Memory B cell (primary cell): ENCODE results near the gene RNF7.

Experiments
- ATAC-seq: fragments of 150-1000 bp; cut with Tn5 transposase; 2 replicates; pipeline ENCODE4 v1.10.0; 2021; ENCODE audit warnings: low read depth, mild to moderate bottlenecking, moderate library complexity
- DNase-seq, 2 donors: peaks; one replicate each; pipeline ENCODE4 v3.0.0; 2022; ENCODE audit warnings: low spot score in 2 of 2
- H3K27ac Mint-ChIP-seq: one replicate; pipeline ENCODE4 v1.8.0; 2022; ENCODE audit warnings: mild to moderate bottlenecking, moderate library complexity, mixed read lengths
- H3K27me3 Mint-ChIP-seq: one replicate; pipeline ENCODE4 v1.8.0; 2022; ENCODE audit warnings: mixed read lengths
- H3K36me3 Mint-ChIP-seq: one replicate; pipeline ENCODE4 v1.8.0; 2022; ENCODE audit warnings: mild to moderate bottlenecking, mixed read lengths
- H3K4me1 Mint-ChIP-seq: one replicate; pipeline ENCODE4 v1.8.0; 2022; ENCODE audit warnings: mixed read lengths
- H3K4me3 Mint-ChIP-seq: one replicate; pipeline ENCODE4 v1.8.0; 2022; ENCODE audit warnings: mild to moderate bottlenecking, moderate library complexity, mixed read lengths
- H3K9me3 Mint-ChIP-seq: one replicate; pipeline ENCODE4 v1.8.0; 2022; ENCODE audit warnings: mixed read lengths

The RNF7 gene

DNA sequence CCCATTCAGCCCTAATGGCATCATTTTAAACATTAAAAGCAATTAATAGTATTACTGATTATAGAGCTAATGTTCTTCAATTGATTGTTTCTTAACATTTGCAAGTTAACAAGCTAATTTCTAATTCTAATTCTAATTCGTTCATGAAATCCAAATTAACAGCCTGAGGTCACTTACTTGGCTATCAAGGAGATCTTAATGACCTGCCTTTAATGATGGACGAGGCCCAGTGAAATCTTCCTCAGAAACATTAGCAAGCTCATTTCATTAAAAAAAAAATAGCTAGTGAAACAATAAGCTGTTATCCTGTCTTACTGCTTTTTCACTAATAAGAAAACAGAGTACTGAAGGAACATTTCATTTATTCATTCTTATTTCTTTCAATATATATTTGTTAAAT is 15.4 kb upstream of the RNF7 start:
- no peaks in the 10 kb centered on the region for H3K9me3 Mint-ChIP-seq
- no peaks in the 10 kb centered on the region for H3K36me3 Mint-ChIP-seq
- ATAC-seq (no peak), DNase-seq (no peak)
- no peaks in the 10 kb centered on the region for H3K4me1 Mint-ChIP-seq
- H3K27ac Mint-ChIP-seq: no peak overlapping the region
- H3K4me3 Mint-ChIP-seq: no peak overlapping the region
- H3K27me3 Mint-ChIP-seq: peaks cover 5% of the 10 kb centered on the region

DNA sequence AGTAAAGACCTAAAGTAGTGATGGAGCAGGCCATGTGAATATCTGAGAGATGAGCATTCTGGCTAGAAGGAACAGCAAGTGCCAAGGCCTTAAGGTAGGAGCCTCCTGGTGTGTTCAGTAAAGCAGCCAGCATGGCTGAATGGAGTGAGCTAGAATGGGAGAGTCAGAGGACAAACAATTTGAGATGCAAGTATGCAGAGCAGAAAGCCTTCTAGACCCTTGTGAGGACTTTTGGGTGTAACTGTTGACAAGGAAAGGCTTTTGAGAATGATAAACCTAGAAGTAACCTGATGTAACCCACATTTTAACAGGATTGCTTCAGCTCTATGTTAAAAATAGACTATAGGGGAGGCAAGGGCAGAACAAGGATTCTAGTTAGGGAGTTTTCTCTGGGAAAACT is 14.8 kb upstream of the RNF7 start:
- H3K4me3 Mint-ChIP-seq: no peak overlapping the region
- H3K27me3 Mint-ChIP-seq: peaks cover 8% of the 10 kb centered on the region
- no peak overlapping the region for H3K27ac Mint-ChIP-seq
- no peaks in the 10 kb centered on the region for H3K36me3 Mint-ChIP-seq
- H3K4me1 Mint-ChIP-seq: no peaks in the 10 kb centered on the region
- ATAC-seq (no peak), DNase-seq (no peak)
- no peaks in the 10 kb centered on the region for H3K9me3 Mint-ChIP-seq

DNA sequence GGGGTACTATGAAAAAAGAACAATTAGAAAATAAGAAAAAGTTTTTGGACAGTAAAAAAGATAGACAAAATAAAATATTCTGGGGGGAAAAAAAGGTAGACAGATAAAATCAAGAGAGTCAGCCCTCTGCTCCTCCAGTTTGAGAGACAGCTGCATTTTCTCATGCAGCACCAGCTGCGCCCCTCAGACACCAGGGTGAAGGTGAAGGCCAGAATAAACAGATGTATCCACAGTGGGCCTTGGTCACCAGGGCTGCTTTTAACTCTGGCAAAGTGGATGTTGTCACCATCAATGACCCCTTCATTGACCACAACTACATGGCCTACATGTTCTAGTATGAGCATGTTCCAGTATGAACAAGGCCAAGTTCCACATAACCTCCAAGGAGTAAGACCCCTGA is 13.9 kb upstream of the RNF7 start:
- no peak overlapping the region for H3K27ac Mint-ChIP-seq
- DNase-seq: no peak
- peaks cover 8% of the 10 kb centered on the region for H3K27me3 Mint-ChIP-seq
- H3K4me3 Mint-ChIP-seq: no peak overlapping the region
- no peak for ATAC-seq
- no peaks in the 10 kb centered on the region for H3K36me3 Mint-ChIP-seq
- no peaks in the 10 kb centered on the region for H3K9me3 Mint-ChIP-seq
- no peaks in the 10 kb centered on the region for H3K4me1 Mint-ChIP-seq

DNA sequence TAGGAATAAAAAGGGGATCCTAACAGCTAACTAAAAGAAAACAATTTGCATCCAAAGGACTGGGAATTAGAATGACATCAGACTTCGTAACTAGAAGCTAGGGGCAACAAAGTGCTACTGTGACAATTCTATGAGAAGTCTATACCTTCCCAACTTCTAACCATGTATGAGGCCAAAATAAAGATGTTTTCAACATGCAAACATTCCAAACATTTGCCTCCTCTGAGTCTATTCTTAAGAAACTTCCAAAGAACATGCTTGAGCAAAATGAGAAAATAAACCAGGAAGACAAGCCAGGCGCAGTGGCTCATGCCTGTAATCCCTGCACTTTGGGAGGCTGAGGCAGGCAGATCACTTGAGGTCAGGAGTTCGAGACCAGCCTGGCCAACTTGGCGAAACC is 13.1 kb upstream of the RNF7 start:
- DNase-seq (no peak), ATAC-seq (no peak)
- Mint-ChIP-seq H3K36me3 (no peaks in the 10 kb centered on the region), H3K4me1 (no peaks in the 10 kb centered on the region), H3K4me3 (no peak overlapping the region), H3K27ac (no peak overlapping the region), H3K27me3 (peaks cover 7% of the 10 kb centered on the region), H3K9me3 (no peaks in the 10 kb centered on the region)

DNA sequence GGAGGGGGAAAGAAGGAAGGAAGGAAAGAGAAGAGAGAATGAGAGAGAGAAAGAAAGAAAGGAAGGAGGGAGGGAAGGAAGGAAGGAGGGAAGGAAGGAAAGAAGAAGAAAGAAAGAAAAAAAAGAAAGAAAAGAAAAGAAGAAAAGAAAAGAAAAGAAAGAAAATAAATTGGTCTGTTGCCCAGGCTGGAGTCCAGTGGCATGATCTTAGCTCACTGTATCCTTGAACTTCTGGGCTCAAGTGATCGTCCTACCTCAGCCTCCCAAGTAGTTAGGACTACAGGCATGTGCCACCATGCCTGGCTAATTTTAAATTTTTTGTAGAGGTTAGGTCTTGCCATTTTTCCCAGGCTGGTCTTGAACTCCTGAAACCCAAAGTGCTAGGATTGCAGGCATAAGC is 11.6 kb upstream of the RNF7 start:
- Mint-ChIP-seq H3K4me3 (no peak overlapping the region), H3K9me3 (no peaks in the 10 kb centered on the region), H3K27ac (no peak overlapping the region), H3K4me1 (no peaks in the 10 kb centered on the region), H3K27me3 (peaks cover 3% of the 10 kb centered on the region), H3K36me3 (no peaks in the 10 kb centered on the region)
- DNase-seq (no peak), ATAC-seq (no peak)

DNA sequence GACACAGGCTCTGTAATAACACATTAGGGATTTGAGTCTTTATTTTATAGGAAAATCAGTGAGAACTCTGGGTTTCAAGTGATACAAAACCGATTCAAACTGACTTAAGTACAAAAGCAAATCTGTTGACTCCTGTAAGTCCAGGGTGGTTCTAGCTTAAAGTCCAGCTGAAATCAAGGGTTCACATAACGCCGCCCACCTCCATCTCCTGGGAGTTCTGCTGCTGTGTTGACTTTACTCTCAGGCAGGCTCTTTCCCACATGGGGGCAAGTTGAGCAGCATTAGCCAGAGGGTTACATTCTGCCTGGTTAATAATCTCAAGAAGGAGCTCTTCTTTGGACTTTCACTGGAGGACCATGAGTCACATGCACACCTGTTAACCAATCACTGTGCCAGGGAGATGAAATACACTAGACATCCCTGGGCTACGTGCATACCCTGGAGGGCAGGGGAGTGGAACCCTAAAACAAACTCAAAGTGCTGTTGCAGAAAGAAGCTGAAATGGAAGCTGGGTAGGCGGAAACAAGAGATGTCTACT is 9.7 kb upstream of the RNF7 start:
- ATAC-seq (no peak), DNase-seq (no peak)
- no peaks in the 10 kb centered on the region for H3K9me3 Mint-ChIP-seq
- H3K27me3 Mint-ChIP-seq: peaks cover 3% of the 10 kb centered on the region
- no peaks in the 10 kb centered on the region for H3K4me1 Mint-ChIP-seq
- no peaks in the 10 kb centered on the region for H3K36me3 Mint-ChIP-seq
- H3K27ac Mint-ChIP-seq: no peak overlapping the region
- no peak overlapping the region for H3K4me3 Mint-ChIP-seq

DNA sequence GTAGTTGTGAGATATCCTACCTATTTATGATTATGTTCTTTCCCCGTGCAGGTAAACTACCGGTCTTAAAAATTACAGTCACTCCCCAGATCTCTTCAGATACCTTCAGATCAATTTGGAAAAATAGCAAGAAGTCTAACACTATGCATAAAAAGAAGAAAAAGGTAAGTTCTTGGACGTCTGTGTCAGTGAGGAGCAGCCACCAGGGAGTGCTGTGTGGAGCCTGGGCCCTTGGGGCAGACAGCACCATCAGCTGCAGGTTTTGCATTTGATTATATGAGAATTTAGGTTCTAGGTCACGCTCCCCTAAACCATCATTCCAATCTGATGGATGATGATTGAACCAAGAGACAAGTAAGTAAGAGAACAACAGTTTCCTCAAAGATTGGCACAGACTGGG is 8.9 kb upstream of the RNF7 start:
- no peaks in the 10 kb centered on the region for H3K4me1 Mint-ChIP-seq
- peaks cover 3% of the 10 kb centered on the region for H3K27me3 Mint-ChIP-seq
- ATAC-seq (no peak), DNase-seq (no peak)
- no peaks in the 10 kb centered on the region for H3K36me3 Mint-ChIP-seq
- no peak overlapping the region for H3K4me3 Mint-ChIP-seq
- H3K27ac Mint-ChIP-seq: no peak overlapping the region
- no peaks in the 10 kb centered on the region for H3K9me3 Mint-ChIP-seq

DNA sequence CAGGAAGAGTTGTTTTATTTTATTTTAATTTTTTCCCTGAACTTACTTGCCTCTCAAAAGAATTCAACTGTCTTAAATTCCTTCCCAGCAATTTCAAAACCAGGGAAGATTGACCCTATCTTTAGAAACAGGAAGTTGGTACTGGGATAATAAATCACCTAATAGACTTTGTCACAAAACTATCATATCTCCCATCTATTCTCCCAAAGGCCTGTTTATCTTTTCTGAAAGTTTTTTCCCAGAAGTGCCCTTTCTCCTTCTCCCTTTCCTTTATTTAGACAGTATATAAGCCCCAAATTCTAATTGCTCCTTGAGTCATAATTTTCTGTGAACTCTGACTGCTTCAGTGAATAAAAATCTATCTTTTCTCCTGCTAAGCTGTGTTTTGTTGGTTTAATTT is 2.9 kb upstream of the RNF7 start:
- Mint-ChIP-seq H3K4me1 (peaks cover 10% of the 10 kb centered on the region), H3K27ac (no peak overlapping the region), H3K36me3 (peaks cover 2% of the 10 kb centered on the region), H3K4me3 (no peak overlapping the region), H3K27me3 (no peaks in the 10 kb centered on the region), H3K9me3 (no peaks in the 10 kb centered on the region)
- DNase-seq (no peak), ATAC-seq (no peak)

DNA sequence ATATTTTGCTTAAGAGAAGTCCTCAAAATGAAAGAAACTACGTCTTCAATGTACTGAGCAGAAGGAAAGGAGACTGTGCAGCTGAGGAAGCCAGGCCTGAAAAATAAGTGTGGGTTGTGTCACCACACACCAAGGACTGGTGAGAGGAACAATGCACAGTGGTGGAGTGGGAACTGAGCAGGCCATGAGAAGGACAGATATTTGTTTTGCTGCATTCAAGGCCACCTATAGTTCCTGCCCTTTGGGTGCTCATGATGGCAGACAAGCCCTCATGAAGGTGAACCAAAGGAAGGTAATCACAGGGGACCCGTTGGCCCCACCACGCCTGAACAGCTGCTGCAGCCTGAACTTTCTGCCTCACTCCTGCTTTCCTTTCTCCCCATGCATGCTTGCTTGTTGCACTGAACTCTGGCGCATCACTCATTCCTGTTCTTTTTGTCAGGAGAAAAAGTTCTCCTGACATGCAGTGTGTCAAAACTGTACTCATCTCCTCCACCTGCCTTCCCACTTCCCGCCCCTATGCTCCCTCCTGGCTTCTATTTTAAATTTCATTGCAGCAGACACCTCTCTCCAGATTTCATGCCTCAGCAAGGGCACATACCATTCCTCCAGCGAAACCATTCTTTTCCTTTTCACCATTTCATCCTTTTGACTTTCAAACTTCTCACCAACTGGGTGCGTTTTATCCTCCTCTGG is 2.2 kb upstream of the RNF7 start:
- ATAC-seq (no peak), DNase-seq (no peak)
- Mint-ChIP-seq H3K27me3 (no peaks in the 10 kb centered on the region), H3K4me3 (no peak overlapping the region), H3K9me3 (no peaks in the 10 kb centered on the region), H3K4me1 (peaks cover 13% of the 10 kb centered on the region), H3K27ac (no peak overlapping the region), H3K36me3 (peaks cover 2% of the 10 kb centered on the region)

DNA sequence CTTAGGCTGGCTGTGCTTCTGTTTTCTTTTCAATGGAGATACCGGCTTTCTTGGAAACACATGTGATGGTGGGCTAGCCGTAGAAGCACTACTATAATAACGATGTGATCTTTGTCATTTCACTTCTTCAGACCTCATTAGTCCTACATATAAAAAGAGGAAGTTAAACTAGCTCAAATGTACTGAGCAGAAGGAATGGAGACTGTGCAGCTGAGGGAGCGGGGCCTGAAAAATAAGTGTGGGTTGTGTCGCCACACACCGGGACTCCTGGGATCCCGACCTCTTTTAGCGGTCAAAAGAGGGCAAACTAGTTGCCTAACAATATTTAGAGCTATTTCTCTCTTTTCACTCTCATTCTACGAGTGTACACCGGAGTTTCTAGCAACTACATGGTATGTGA is 1.0 kb upstream of the RNF7 start:
- no peak for ATAC-seq
- Mint-ChIP-seq H3K4me3 (peak overlapping the region; percentile 37), H3K9me3 (no peaks in the 10 kb centered on the region)

DNA sequence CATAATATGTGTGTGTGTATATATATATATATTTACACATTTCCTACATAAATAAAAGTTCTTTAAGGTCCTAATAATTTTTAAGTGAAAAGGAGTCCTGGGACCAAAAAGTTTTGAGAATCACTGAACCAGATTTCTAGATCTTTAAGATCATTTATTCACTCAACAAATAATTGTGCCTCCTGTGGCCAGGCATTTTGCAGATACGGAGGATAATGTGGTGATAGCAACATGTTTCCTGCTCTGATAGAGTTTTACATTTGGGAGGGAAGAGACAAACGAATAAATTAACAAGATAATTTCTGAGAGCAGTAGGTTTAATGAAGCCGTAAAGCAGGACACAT is 448 bp upstream of the RNF7 start:
- no peak for DNase-seq
- H3K27me3 Mint-ChIP-seq: no peaks in the 10 kb centered on the region
- H3K4me1 Mint-ChIP-seq: peaks cover 17% of the 10 kb centered on the region
- H3K36me3 Mint-ChIP-seq: peaks cover 4% of the 10 kb centered on the region
- H3K9me3 Mint-ChIP-seq: no peaks in the 10 kb centered on the region
- no peak for ATAC-seq
- H3K27ac Mint-ChIP-seq: peak overlapping the region; percentile 96
- H3K4me3 Mint-ChIP-seq: peak overlapping the region; percentile 99

More for the DNA sequence above, 1.0 kb upstream of the RNF7 start:
- Mint-ChIP-seq H3K27ac (peak overlapping the region; percentile 32), H3K4me1 (peaks cover 15% of the 10 kb centered on the region), H3K27me3 (no peaks in the 10 kb centered on the region), H3K36me3 (peaks cover 2% of the 10 kb centered on the region)
- DNase-seq: peak in 1 of 2 donors; percentile 25

DNA sequence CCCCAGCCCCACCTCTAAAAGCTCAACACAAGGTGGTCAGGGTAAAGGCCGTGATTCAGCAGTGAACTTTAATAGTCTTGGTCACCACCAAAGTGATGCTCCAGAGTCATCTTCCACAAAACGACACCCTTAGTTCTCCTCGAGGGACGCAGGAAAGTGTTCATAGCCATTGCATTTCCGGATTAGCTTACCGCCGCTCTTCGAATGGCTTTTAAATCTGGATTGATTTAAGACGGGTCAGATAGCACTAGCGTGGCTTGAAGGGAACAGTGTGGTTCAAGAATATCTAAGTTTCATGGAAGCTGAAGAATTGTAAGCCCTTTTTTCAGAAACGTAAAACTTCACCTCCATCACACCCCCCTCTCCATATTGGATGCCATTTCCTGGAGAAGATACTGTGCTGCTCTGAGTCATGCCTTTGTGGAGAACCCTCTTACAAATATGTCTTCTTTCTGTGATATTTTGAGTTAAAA is 829 bp downstream of the RNF7 start:
- DNase-seq: no peak
- no peak for ATAC-seq
- H3K9me3 Mint-ChIP-seq: no peaks in the 10 kb centered on the region
- H3K4me1 Mint-ChIP-seq: peaks cover 17% of the 10 kb centered on the region
- H3K27me3 Mint-ChIP-seq: no peaks in the 10 kb centered on the region
- peak overlapping the region; percentile 99 for H3K4me3 Mint-ChIP-seq
- H3K27ac Mint-ChIP-seq: peak overlapping the region; percentile 96
- peaks cover 4% of the 10 kb centered on the region for H3K36me3 Mint-ChIP-seq

DNA sequence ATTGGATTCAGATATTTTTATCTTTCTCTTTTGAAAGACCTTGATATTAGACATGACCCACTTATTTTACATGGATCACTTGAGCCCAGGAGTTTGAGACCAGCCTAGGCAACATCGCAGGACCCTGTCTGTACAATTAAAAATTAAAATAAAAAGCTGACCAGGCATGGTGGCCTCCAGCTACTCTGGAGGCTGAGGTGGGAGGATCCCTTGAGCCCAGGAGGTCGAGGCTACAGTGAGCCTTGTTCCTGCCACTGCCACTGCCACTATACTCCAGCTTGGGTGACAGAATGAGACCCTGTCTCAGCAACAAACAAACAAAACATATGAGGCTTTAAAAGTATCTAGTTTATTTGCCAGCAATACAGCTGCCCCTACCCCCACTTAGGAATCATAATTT is 1.6 kb downstream of the RNF7 start:
- H3K36me3 Mint-ChIP-seq: peaks cover 6% of the 10 kb centered on the region
- H3K27ac Mint-ChIP-seq: peak overlapping the region; percentile 96
- no peaks in the 10 kb centered on the region for H3K9me3 Mint-ChIP-seq
- ATAC-seq (no peak), DNase-seq (no peak)
- H3K4me1 Mint-ChIP-seq: peaks cover 17% of the 10 kb centered on the region
- no peaks in the 10 kb centered on the region for H3K27me3 Mint-ChIP-seq
- H3K4me3 Mint-ChIP-seq: peak overlapping the region; percentile 99

DNA sequence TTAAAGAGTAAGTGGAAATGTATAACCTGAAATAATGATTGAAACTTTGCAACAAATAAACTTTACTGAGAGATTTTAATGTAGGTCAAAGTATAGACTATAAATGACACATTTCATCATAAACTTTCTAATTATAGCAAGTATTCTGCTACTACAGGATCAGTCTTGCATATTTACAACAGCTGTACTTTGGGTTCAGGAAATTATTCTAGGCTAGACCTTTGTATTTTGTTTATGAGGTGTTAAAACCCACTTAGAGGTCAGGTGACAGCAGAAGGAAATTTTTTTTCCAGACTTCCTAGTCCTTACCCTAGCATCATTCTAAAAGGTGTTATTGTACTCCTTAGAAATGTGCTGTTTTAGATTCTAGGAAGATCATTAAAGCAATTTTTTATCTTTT is 2.3 kb downstream of the RNF7 start:
- H3K9me3 Mint-ChIP-seq: no peaks in the 10 kb centered on the region
- no peaks in the 10 kb centered on the region for H3K27me3 Mint-ChIP-seq
- DNase-seq (no peak), ATAC-seq (no peak)
- H3K4me1 Mint-ChIP-seq: peaks cover 17% of the 10 kb centered on the region
- H3K4me3 Mint-ChIP-seq: no peak overlapping the region
- H3K27ac Mint-ChIP-seq: no peak overlapping the region
- peaks cover 6% of the 10 kb centered on the region for H3K36me3 Mint-ChIP-seq

DNA sequence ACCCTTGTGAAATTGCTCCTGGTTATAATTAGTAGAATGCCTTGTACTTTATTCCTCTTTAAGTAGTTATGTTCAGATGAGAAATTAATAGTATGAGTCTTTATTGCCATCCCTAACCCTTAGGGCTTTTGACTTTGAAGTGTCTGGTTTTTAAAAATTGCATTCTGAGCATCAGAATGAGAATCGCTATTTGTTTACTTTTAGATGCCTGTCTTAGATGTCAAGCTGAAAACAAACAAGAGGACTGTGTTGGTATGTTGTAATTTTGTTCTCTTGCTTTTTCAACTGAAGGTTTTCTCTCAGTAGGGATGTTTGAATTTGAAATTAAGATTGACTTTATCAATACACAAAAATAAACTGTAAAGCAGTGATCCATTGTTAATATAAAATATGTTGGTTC is 5.2 kb downstream of the RNF7 start:
- peak overlapping the region; percentile 20 for H3K27ac Mint-ChIP-seq

More for the DNA sequence above, 5.2 kb downstream of the RNF7 start:
- Mint-ChIP-seq H3K4me1 (peaks cover 10% of the 10 kb centered on the region), H3K9me3 (no peaks in the 10 kb centered on the region), H3K27me3 (no peaks in the 10 kb centered on the region), H3K36me3 (peaks cover 9% of the 10 kb centered on the region), H3K4me3 (no peak overlapping the region)
- ATAC-seq (no peak), DNase-seq (no peak)
